ENCODE results near the gene GALNT2. TPM values are rescaled to one million over a fixed set of nuclear protein-coding genes. Genes with fewer than 3 reads are reported as not detected.

GALNT2 gene
- total and polyA plus RNA-seq, 2 experiments from 2014 or later, result 17.8 to 48.3 TPM

GRCh38 chr1:230174041-230174440 is 107.0 kb downstream of the GALNT2 start:
- peaks cover 59% of the 10 kb centered on the region for H3K4me1 Mint-ChIP-seq
- Histone ChIP-seq H2AFZ (no peak overlapping the region), H3K79me2 (replicated peaks; ENCODE audit: insufficient read depth) (peaks cover 29% of the 10 kb centered on the region), H3K4me3 (no peak overlapping the region), H3F3A (replicated peaks; ENCODE audit: low read depth) (no peaks in the 10 kb centered on the region), H3K27me3 (ENCODE audit: insufficient read depth) (no peaks in the 10 kb centered on the region), H4K20me1 (replicated peaks; ENCODE audit: insufficient read depth) (no peaks in the 10 kb centered on the region), H3K36me3 (ENCODE audit: insufficient read depth) (no peaks in the 10 kb centered on the region), H3K4me2 (no peak overlapping the region), H3K27ac (ENCODE audit: low read depth) (no peak overlapping the region), H3K9me2 (ENCODE audit: insufficient read depth) (no peaks in the 10 kb centered on the region; the same call in 1 of the 2 replicates), H3K4me1 (ENCODE audit: insufficient read depth) (peaks cover 30% of the 10 kb centered on the region)
- peaks cover 5% of the 10 kb centered on the region for H3K27me3 Mint-ChIP-seq (ENCODE audit: insufficient read depth, low read depth, poor library complexity)
- H3K4me3 Mint-ChIP-seq, result no peak overlapping the region
- ATAC-seq (no peak), DNase-seq (ENCODE audit: low spot score) (no peak)
- peaks cover 6% of the 10 kb centered on the region; the same call in 1 of the 3 replicates for H3K36me3 Mint-ChIP-seq (ENCODE audit: low read depth)
- no peaks in the 10 kb centered on the region for H3K9me3 Mint-ChIP-seq
- no peak overlapping the region for H3K27ac Mint-ChIP-seq
- TF ChIP-seq ZNF331 (CRISPR knock-in tag; IDR thresholded peaks at IDR 0.05; ENCODE audit: low read depth) (no peak), POLR2AphosphoS5 (IDR thresholded peaks at IDR 0.05; ENCODE audit: low read depth) (no peak), EZH2 (IDR thresholded peaks at IDR 0.05; ENCODE audit: low read depth, unreplicated experiment) (no peak), CTCF (conservative IDR thresholded peaks at IDR 0.05; ENCODE audit: low read depth in 2 of 2) (no peak), REST (IDR thresholded peaks at IDR 0.05; ENCODE audit: unreplicated experiment) (no peak), NANOG (IDR thresholded peaks at IDR 0.05; ENCODE audit: borderline replicate concordance) (no peak), ZNF114 (CRISPR knock-in tag; IDR thresholded peaks at IDR 0.05) (no peak), CREB1 (CRISPR knock-in tag; IDR thresholded peaks at IDR 0.05; ENCODE audit: low read depth) (no peak), JUNB (IDR thresholded peaks at IDR 0.05; ENCODE audit: unreplicated experiment) (no peak), EZH2phosphoT487 (IDR thresholded peaks at IDR 0.05; ENCODE audit: unreplicated experiment) (no peak), STAT1 (IDR thresholded peaks at IDR 0.05; ENCODE audit: unreplicated experiment) (no peak)
- TF ChIP-seq, protein P1, sequence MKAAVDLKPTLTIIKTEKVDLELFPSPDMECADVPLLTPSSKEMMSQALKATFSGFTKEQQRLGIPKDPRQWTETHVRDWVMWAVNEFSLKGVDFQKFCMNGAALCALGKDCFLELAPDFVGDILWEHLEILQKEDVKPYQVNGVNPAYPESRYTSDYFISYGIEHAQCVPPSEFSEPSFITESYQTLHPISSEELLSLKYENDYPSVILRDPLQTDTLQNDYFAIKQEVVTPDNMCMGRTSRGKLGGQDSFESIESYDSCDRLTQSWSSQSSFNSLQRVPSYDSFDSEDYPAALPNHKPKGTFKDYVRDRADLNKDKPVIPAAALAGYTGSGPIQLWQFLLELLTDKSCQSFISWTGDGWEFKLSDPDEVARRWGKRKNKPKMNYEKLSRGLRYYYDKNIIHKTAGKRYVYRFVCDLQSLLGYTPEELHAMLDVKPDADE (IDR thresholded peaks at IDR 0.05), result no peak
- TF ChIP-seq, protein P2, sequence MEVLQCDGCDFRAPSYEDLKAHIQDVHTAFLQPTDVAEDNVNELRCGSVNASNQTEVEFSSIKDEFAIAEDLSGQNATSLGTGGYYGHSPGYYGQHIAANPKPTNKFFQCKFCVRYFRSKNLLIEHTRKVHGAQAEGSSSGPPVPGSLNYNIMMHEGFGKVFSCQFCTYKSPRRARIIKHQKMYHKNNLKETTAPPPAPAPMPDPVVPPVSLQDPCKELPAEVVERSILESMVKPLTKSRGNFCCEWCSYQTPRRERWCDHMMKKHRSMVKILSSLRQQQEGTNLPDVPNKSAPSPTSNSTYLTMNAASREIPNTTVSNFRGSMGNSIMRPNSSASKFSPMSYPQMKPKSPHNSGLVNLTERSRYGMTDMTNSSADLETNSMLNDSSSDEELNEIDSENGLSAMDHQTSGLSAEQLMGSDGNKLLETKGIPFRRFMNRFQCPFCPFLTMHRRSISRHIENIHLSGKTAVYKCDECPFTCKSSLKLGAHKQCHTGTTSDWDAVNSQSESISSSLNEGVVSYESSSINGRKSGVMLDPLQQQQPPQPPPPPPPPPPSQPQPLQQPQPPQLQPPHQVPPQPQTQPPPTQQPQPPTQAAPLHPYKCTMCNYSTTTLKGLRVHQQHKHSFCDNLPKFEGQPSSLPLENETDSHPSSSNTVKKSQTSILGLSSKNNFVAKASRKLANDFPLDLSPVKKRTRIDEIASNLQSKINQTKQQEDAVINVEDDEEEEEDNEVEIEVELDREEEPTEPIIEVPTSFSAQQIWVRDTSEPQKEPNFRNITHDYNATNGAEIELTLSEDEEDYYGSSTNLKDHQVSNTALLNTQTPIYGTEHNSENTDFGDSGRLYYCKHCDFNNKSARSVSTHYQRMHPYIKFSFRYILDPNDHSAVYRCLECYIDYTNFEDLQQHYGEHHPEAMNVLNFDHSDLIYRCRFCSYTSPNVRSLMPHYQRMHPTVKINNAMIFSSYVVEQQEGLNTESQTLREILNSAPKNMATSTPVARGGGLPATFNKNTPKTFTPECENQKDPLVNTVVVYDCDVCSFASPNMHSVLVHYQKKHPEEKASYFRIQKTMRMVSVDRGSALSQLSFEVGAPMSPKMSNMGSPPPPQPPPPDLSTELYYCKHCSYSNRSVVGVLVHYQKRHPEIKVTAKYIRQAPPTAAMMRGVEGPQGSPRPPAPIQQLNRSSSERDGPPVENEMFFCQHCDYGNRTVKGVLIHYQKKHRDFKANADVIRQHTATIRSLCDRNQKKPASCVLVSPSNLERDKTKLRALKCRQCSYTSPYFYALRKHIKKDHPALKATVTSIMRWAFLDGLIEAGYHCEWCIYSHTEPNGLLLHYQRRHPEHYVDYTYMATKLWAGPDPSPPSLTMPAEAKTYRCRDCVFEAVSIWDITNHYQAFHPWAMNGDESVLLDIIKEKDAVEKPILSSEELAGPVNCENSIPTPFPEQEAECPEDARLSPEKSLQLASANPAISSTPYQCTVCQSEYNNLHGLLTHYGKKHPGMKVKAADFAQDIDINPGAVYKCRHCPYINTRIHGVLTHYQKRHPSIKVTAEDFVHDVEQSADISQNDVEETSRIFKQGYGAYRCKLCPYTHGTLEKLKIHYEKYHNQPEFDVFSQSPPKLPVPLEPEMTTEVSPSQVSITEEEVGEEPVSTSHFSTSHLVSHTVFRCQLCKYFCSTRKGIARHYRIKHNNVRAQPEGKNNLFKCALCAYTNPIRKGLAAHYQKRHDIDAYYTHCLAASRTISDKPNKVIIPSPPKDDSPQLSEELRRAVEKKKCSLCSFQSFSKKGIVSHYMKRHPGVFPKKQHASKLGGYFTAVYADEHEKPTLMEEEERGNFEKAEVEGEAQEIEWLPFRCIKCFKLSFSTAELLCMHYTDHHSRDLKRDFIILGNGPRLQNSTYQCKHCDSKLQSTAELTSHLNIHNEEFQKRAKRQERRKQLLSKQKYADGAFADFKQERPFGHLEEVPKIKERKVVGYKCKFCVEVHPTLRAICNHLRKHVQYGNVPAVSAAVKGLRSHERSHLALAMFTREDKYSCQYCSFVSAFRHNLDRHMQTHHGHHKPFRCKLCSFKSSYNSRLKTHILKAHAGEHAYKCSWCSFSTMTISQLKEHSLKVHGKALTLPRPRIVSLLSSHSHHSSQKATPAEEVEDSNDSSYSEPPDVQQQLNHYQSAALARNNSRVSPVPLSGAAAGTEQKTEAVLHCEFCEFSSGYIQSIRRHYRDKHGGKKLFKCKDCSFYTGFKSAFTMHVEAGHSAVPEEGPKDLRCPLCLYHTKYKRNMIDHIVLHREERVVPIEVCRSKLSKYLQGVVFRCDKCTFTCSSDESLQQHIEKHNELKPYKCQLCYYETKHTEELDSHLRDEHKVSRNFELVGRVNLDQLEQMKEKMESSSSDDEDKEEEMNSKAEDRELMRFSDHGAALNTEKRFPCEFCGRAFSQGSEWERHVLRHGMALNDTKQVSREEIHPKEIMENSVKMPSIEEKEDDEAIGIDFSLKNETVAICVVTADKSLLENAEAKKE (CRISPR knock-in tag; IDR thresholded peaks at IDR 0.05), result no peak

All from GM23338 (cell line).